K562 (cell line): Measurements from ENCODE around the gene ADAMTS20. TPM values are rescaled to one million over a fixed set of nuclear protein-coding genes. Genes with fewer than 3 reads are reported as not detected.

Experiments
- ATAC-seq: fragments of 200-7000 bp; cut with Tn5 transposase; 3 replicates; pipeline ENCODE4 v1.9.1; 2020; ENCODE audit warnings: moderate library complexity
- BruUV-seq: library from RNA; stranded (reverse); fragments of 400-500 nt; replicated peaks from 2 replicates; lab custom pipeline; 2021; lab: Mats Ljungman, UMichigan
- CTCF ChIA-PET: fragments of 300-600 bp; formaldehyde crosslinking; extraction: SDS; loops from one replicate; lab custom pipeline; 2021; ENCODE audit warnings: low intra/inter-chr PET ratio; lab: Yijun Ruan, JAX
- POLR2A ChIA-PET: fragments of 300-600, 350-650 bp; sonication (Branson Sonifier 250); formaldehyde crosslinking; extraction: SDS; loops from one replicate; lab custom pipeline; 2021; ENCODE audit warnings: antibody characterized with exemption, inconsistent platforms; lab: Yijun Ruan, JAX
- DNase-seq, 4 experiments: peaks; one replicate each; pipeline versions ENCODE4 v3.0.0 to v3.0.0-alpha.2; 2011 to 2018; ENCODE audit warnings: low spot score in 3 of 4, mixed read lengths in 3 of 4; ENCODE audit errors: extremely low read depth in 1 of 4
- FAIRE-seq: peaks from 2 replicates; lab custom pipeline; 2011; peaks lifted over from hg19 to GRCh38; lab: Jason Lieb, UNC
- H2AFZ ChIP-seq: 2 replicates; pipeline ENCODE4 v1.6.0; 2011; ENCODE audit warnings: low read depth, low read length, control low read depth, inconsistent platforms
- H3K27ac ChIP-seq: fragments of 200-600 bp; 3 replicates; pipeline ENCODE4 v1.8.0; 2011; ENCODE audit warnings: low read depth, mild to moderate bottlenecking, control low read depth, inconsistent platforms, low read length, moderate library complexity, mixed read lengths; ENCODE audit errors: extremely low read depth
- H3K27me3 ChIP-seq, 2 experiments: fragments of 300-600 bp in 1 of 2; 2 replicates in 1 of 2; 3 replicates in 1 of 2; pipeline versions ENCODE4 v1.6.0 to v1.8.0; 2011; ENCODE audit warnings: inconsistent platforms in 2 of 2, low read length in 2 of 2, mild to moderate bottlenecking in 1 of 2, mixed read lengths in 1 of 2, moderate library complexity in 1 of 2; ENCODE audit not compliant: control insufficient read depth in 2 of 2, insufficient read depth in 2 of 2
- H3K36me3 ChIP-seq: fragments of 300-600 bp; 3 replicates; pipeline ENCODE4 v1.8.0; 2011; ENCODE audit warnings: mild to moderate bottlenecking, low read length, inconsistent platforms; ENCODE audit not compliant: control insufficient read depth, insufficient read depth
- H3K4me1 ChIP-seq, 2 experiments: fragments of 200-600 bp in 1 of 2; replicated peaks in 1 of 2; 2 replicates in 1 of 2; 3 replicates in 1 of 2; pipeline versions ENCODE4 v1.5.1 to v1.8.0; 2011; ENCODE audit warnings: inconsistent platforms in 2 of 2, low read length in 2 of 2, mild to moderate bottlenecking in 1 of 2, mixed read lengths in 1 of 2, moderate library complexity in 1 of 2; ENCODE audit not compliant: control insufficient read depth in 2 of 2, insufficient read depth in 2 of 2
- H3K4me2 ChIP-seq: 2 replicates; pipeline ENCODE4 v1.6.1; 2011; ENCODE audit warnings: low read length, control low read depth, inconsistent platforms, mixed read lengths; ENCODE audit not compliant: insufficient read depth
- H3K4me3 ChIP-seq: fragments of 200-600 bp; sonication (generic), shearing (Covaris generic); 2 replicates; pipeline ENCODE4 v1.5.1; 2016; ENCODE audit warnings: control low read depth, inconsistent platforms
- H3K79me2 ChIP-seq: fragments of 200-600 bp; 3 replicates; pipeline ENCODE4 v1.8.0; 2011; ENCODE audit warnings: low read length, inconsistent platforms; ENCODE audit not compliant: control insufficient read depth, insufficient read depth
- H3K9ac ChIP-seq, 2 experiments: 2 replicates each; pipeline versions ENCODE4 v1.6.0 to v1.6.1; 2011; ENCODE audit warnings: low read depth in 2 of 2, low read length in 2 of 2, control low read depth in 1 of 2, inconsistent platforms in 1 of 2, mild to moderate bottlenecking in 1 of 2, mixed read lengths in 1 of 2; ENCODE audit not compliant: insufficient read depth in 1 of 2
- H3K9me1 ChIP-seq: one replicate; pipeline ENCODE4 v1.6.0; 2011; ENCODE audit warnings: inconsistent platforms, mild to moderate bottlenecking, low read length, moderate library complexity; ENCODE audit not compliant: control insufficient read depth, insufficient read depth
- H3K9me3 ChIP-seq: replicated peaks from 2 replicates; pipeline ENCODE4 v1.5.1; 2011; ENCODE audit warnings: low read depth, low read length, inconsistent platforms; ENCODE audit not compliant: control insufficient read depth, insufficient read depth
- H4K20me1 ChIP-seq: replicated peaks from 2 replicates; pipeline ENCODE4 v1.6.1; 2011; ENCODE audit warnings: low read length, inconsistent platforms, mixed read lengths; ENCODE audit not compliant: control insufficient read depth, insufficient read depth
- ARID2 ChIP-seq: fragments of 450-650 bp; IDR thresholded peaks from 2 replicates; pipeline ENCODE4 v1.6.1; 2017; ENCODE audit warnings: antibody characterized with exemption, mild to moderate bottlenecking
- ELF2 ChIP-seq: fragments of 250-450 bp; sonication (Bioruptor Pico); IDR thresholded peaks from 2 replicates; pipeline ENCODE4 v1.5.0; 2021; ENCODE audit warnings: mild to moderate bottlenecking
- NCOA6 ChIP-seq: fragments of 450-650 bp; IDR thresholded peaks from 2 replicates; pipeline ENCODE4 v1.6.1; 2017; ENCODE audit warnings: mild to moderate bottlenecking
- NFIX ChIP-seq: fragments of 250-450 bp; sonication (Bioruptor Pico); IDR thresholded peaks from 2 replicates; pipeline ENCODE4 v1.4.0; 2020; ENCODE audit warnings: low read depth, mild to moderate bottlenecking, moderate library complexity
- NRF1 ChIP-seq, 2 experiments: fragments of 450-650 bp; IDR thresholded peaks in 1 of 2; conservative IDR thresholded peaks in 1 of 2; 2 replicates each; pipeline ENCODE4 v1.6.1; 2014; ENCODE audit warnings: mild to moderate bottlenecking in 2 of 2
- RAD21 ChIP-seq, 2 experiments: fragments of 250-450 bp in 1 of 2; fragments of 450-650 bp in 1 of 2; sonication (Bioruptor Pico) in 1 of 2; formaldehyde crosslinking in 1 of 2; IDR thresholded peaks in 1 of 2; conservative IDR thresholded peaks in 1 of 2; 2 replicates each; pipeline versions ENCODE4 v1.4.0 to v1.8.0; 2020 to 2022; ENCODE audit warnings: mild to moderate bottlenecking in 2 of 2, moderate library complexity in 1 of 2
- RFX7 ChIP-seq: fragments of 250-450 bp; sonication (Bioruptor Pico); IDR thresholded peaks from 2 replicates; pipeline ENCODE4 v1.5.1; 2021; ENCODE audit warnings: mild to moderate bottlenecking
- SREBF1 ChIP-seq: fragments of 150-350 bp; IDR thresholded peaks from 2 replicates; pipeline ENCODE4 v1.6.1; 2014; ENCODE audit warnings: antibody characterized with exemption, low read depth, low read length, borderline replicate concordance
- TFAM ChIP-seq: fragments of 250-450 bp; sonication (Bioruptor Pico); conservative IDR thresholded peaks from 2 replicates; pipeline ENCODE4 v1.5.0; 2021; ENCODE audit warnings: mild to moderate bottlenecking, moderate library complexity
- ZNF133 ChIP-seq: fragments of 250-450 bp; sonication (Bioruptor Pico); IDR thresholded peaks from 2 replicates; pipeline ENCODE4 v1.4.0; 2020; ENCODE audit warnings: mild to moderate bottlenecking
- ZNF175 ChIP-seq: fragments of 200-800 bp; sonication (Bioruptor generic); IDR thresholded peaks from 2 replicates; pipeline ENCODE4 v1.6.1; 2016; ENCODE audit warnings: low read depth, mild to moderate bottlenecking, missing genetic modification characterization, missing compliant biosample characterization
- ZNF316 ChIP-seq: fragments of 450-650 bp; IDR thresholded peaks from 2 replicates; pipeline ENCODE4 v1.6.1; 2016
- WGBS: fragments of 100-300 bp; shearing (Covaris generic); methylation state at CpG from one replicate; pipeline ENCODE4 v1.1.6; 2016; ENCODE audit warnings: low coverage, mixed read lengths; ENCODE audit not compliant: insufficient coverage; ENCODE audit errors: missing lambda C conversion rate; 5-methylcytosine and 5-hydroxymethylcytosine counted together
- in situ Hi-C: fragments of 300-500 bp; cut with MboI; formaldehyde crosslinking; loops from 4 replicates; pipeline ENCODE4 v1.15.0; 2018; ENCODE audit warnings: inconsistent platforms, mixed read lengths
- intact Hi-C: fragments of 100-400 bp; cut with micrococcal nuclease; formaldehyde crosslinking; loops from 2 replicates; pipeline ENCODE4 v1.14.2; 2022
- polyA plus RNA-seq, 8 experiments: library from polyadenylated mRNA; depleted of rRNA in 4 of 8; stranded (reverse) in 5 of 8; unstranded in 3 of 8; fragments of >200 nt; fragmentation: Nextera tagmentation in 2 of 8; fragmentation: Illumina TruSeq in 1 of 8; extraction: Ambion mirVana in 2 of 8; extraction: Trizol in 1 of 8; gene quantifications; 2 replicates each; pipeline versions ENCODE4 v1.2.1 to v1.2.3, GENCODE V29; 2011 to 2014; ENCODE audit warnings: inconsistent platforms in 1 of 8, missing spikeins in 1 of 8
- total RNA-seq, 7 experiments: library from RNA; depleted of rRNA in 6 of 7; stranded (reverse); fragments of >200 nt in 6 of 7; fragmentation: Illumina TruSeq in 2 of 7; extraction: Trizol in 2 of 7; gene quantifications; 2 replicates each; pipeline versions ENCODE4 v1.2.1 to v1.2.3, GENCODE V29; 2011 to 2021; ENCODE audit warnings: low replicate concordance in 1 of 7
- TF ChIP-seq, protein P1 (sequence below): fragments of 250-450 bp; sonication (Bioruptor Pico); IDR thresholded peaks from 2 replicates; pipeline ENCODE4 v1.6.1; 2021; ENCODE audit warnings: mild to moderate bottlenecking
- TF ChIP-seq, protein P2 (sequence below): sonication (generic); formaldehyde crosslinking; IDR thresholded peaks from 2 replicates; pipeline ENCODE4 v1.5.0; 2020; ENCODE audit warnings: missing genetic modification reagents

ADAMTS20 gene
- total and polyA plus RNA-seq, 9 of the 15 experiments (the other 6 are each of a cell fraction or from before 2014, with no cell fraction given) = 0.01 to 0.84 (median 0.07) TPM; not detected in 2

DNA sequence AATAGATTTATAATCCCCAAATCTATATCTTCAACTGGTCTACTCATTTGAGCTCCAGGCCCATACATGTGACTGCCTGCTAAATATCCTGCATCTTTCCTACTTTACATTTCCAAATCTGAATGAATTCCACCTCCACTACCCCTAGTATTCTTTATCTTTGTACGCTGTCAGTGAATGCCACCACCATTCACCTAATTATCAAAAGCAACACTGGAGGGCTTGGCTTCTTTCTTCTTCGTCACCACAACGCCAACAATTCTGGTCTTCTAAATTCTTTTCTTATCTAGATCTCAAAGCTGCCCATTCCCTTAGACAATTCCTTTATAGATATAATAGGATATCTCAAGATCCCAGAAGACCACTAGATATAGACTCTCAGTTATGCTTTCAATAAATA is 47.1 kb upstream of the ADAMTS20 start (continued):
- TF ChIP-seq, protein P1, sequence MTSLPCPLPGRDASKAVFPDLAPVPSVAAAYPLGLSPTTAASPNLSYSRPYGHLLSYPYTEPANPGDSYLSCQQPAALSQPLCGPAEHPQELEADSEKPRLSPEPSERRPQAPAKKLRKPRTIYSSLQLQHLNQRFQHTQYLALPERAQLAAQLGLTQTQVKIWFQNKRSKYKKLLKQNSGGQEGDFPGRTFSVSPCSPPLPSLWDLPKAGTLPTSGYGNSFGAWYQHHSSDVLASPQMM (CRISPR knock-in tag) = no peak
- no peak for TF ChIP-seq ZNF133 (CRISPR knock-in tag)
- no peak for TF ChIP-seq NCOA6
- no peak for TF ChIP-seq TFAM
- TF ChIP-seq ARID2 = no peak
- TF ChIP-seq, protein P2, sequence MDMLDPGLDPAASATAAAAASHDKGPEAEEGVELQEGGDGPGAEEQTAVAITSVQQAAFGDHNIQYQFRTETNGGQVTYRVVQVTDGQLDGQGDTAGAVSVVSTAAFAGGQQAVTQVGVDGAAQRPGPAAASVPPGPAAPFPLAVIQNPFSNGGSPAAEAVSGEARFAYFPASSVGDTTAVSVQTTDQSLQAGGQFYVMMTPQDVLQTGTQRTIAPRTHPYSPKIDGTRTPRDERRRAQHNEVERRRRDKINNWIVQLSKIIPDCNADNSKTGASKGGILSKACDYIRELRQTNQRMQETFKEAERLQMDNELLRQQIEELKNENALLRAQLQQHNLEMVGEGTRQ = no peak
- no peak for TF ChIP-seq RFX7 (CRISPR knock-in tag)
- no peak for TF ChIP-seq NFIX
- no peak for TF ChIP-seq NRF1 (conservative IDR thresholded peaks at IDR 0.05 in 1 of 2, IDR thresholded peaks at IDR 0.05 in 1 of 2)
- TF ChIP-seq ELF2 (CRISPR knock-in tag) = no peak
- no peak for TF ChIP-seq SREBF1
- no peak for TF ChIP-seq ZNF175 (CRISPR knock-in tag)

DNA sequence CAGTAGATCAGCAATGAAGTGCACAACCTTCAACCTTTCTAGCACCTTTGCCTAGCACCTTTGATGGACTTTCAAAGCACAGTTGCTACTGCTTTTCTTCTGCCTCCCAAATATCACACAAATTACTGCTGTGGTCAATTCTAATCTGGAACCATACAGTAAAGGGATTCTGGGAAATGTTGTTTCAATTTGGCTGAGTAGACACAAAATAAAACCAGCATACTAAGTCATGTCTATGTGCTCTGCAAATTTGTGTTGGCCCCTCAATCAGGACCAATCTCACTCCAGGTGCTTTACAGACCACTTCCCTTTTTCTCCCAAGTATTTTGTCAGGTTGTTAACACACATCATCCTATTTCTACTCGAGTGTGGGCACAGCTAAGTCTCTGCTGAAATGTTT is 38.3 kb upstream of the ADAMTS20 start:
- Histone ChIP-seq H2AFZ (no peak overlapping the region), H3K9me3 (no peaks in the 10 kb centered on the region), H3K9ac (no peak overlapping the region), H3K4me2 (no peak overlapping the region), H3K9me1 (no peaks in the 10 kb centered on the region), H3K4me3 (no peak overlapping the region), H3K4me1 (no peaks in the 10 kb centered on the region), H3K27ac (no peak overlapping the region), H4K20me1 (no peaks in the 10 kb centered on the region), H3K79me2 (no peaks in the 10 kb centered on the region), H3K36me3 (no peaks in the 10 kb centered on the region), H3K27me3 (no peaks in the 10 kb centered on the region)
- in situ Hi-C loops (no loop called here), intact Hi-C loops (no loop called here)
- CTCF ChIA-PET = no interaction called here
- ATAC-seq = no peak
- peak; percentile 40; the same call in 1 of the 2 replicates for TF ChIP-seq ZNF316
- no peak for TF ChIP-seq RAD21 (CRISPR knock-in tag; conservative IDR thresholded peaks at IDR 0.05 in 1 of 2, IDR thresholded peaks at IDR 0.05 in 1 of 2)
- no TSS peak for BruUV-seq
- 0% methylated on average over 1 of the region's 1 CpG for WGBS
- POLR2A ChIA-PET = no interaction called here
- DNase-seq = no peak
- FAIRE-seq = no peak
